ENCODE results near the gene SMIM28. TPM values are rescaled to one million over a fixed set of nuclear protein-coding genes. Genes with fewer than 3 reads are reported as not detected.

Gene SMIM28
- total and polyA plus RNA-seq, 2 donors (not counting 3 experiments of a cell fraction or from before 2014, with no cell fraction given) = not detected

DNA sequence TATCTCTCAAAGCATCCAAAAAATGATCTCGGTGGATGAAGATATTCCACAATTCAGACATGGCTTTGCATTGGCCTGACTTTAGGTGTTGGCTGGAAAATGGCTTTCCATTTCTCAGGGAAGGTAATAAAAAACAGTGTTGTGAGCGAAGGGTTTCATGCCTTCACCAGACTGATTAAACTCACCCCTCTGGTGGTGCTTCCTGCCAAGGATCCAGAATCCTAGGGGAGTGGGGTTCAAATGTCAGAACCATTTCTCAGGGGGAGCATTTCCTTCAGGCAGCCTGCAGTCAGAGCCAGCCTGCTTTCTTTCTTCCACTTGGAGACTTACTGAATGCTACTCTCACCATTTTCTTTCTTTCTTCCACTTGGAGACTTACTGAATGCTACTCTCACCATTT is 45.7 kb upstream of the SMIM28 start:
- Histone ChIP-seq H3K4me2 (ENCODE audit: insufficient read depth, low read length) (no peak overlapping the region), H3K9me1 (replicated peaks; ENCODE audit: control insufficient read depth, extremely low read depth, insufficient read depth, low read length) (no peaks in the 10 kb centered on the region), H3K36me3 (ENCODE audit: control insufficient read depth in 2 of 2, extremely low read depth in 1 of 2, insufficient read depth in 2 of 2, low read length in 2 of 2) (peaks cover 0 to 2% of the 10 kb centered on the region in 2 experiments), H2AFZ (ENCODE audit: low read depth, low read length) (no peak overlapping the region), H3K9me3 (replicated peaks; ENCODE audit: control insufficient read depth, insufficient read depth, low read length) (no peaks in the 10 kb centered on the region), H3K79me2 (ENCODE audit: control insufficient read depth, insufficient read depth, low read length) (no peaks in the 10 kb centered on the region), H4K20me1 (replicated peaks; ENCODE audit: control insufficient read depth, extremely low read depth, insufficient read depth, low read length) (no peaks in the 10 kb centered on the region), H3K9ac (replicated peaks; ENCODE audit: extremely low read depth, insufficient read depth, low read length) (no peak overlapping the region), H3K27me3 (ENCODE audit: control insufficient read depth in 2 of 2, insufficient read depth in 2 of 2, low read length in 2 of 2) (no peaks in the 10 kb centered on the region), H3K4me3 (replicated peaks in 1 of 3; ENCODE audit: insufficient read depth in 1 of 3, low read depth in 1 of 3, low read length in 3 of 3) (no peak overlapping the region), H3K4me1 (ENCODE audit: control insufficient read depth, extremely low read depth, insufficient read depth, low read length) (no peaks in the 10 kb centered on the region), H3K27ac (ENCODE audit: insufficient read depth, low read depth, low read length) (no peak overlapping the region)
- DNase-seq (ENCODE audit: low read depth, low spot score) = no peak
- no peak for FAIRE-seq
- intact Hi-C loops (cut with micrococcal nuclease) = no loop called here
- TF ChIP-seq GATA2 (IDR thresholded peaks at IDR 0.05; ENCODE audit: insufficient read depth, insufficient read length, low read depth, low read length) = no peak
- no peak for TF ChIP-seq MYC (IDR thresholded peaks at IDR 0.05; ENCODE audit: low read depth, low read length)
- TF ChIP-seq EZH2 (IDR thresholded peaks at IDR 0.05; ENCODE audit: borderline replicate concordance, low read depth, low read length, severe bottlenecking) = no peak
- no peak for TF ChIP-seq FOS (IDR thresholded peaks at IDR 0.05; ENCODE audit: borderline replicate concordance, insufficient read depth, low read length)
- no peak for TF ChIP-seq JUN (IDR thresholded peaks at IDR 0.05; ENCODE audit: borderline replicate concordance, insufficient read depth, insufficient read length, low read depth)
- TF ChIP-seq, protein P1, sequence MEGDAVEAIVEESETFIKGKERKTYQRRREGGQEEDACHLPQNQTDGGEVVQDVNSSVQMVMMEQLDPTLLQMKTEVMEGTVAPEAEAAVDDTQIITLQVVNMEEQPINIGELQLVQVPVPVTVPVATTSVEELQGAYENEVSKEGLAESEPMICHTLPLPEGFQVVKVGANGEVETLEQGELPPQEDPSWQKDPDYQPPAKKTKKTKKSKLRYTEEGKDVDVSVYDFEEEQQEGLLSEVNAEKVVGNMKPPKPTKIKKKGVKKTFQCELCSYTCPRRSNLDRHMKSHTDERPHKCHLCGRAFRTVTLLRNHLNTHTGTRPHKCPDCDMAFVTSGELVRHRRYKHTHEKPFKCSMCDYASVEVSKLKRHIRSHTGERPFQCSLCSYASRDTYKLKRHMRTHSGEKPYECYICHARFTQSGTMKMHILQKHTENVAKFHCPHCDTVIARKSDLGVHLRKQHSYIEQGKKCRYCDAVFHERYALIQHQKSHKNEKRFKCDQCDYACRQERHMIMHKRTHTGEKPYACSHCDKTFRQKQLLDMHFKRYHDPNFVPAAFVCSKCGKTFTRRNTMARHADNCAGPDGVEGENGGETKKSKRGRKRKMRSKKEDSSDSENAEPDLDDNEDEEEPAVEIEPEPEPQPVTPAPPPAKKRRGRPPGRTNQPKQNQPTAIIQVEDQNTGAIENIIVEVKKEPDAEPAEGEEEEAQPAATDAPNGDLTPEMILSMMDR (IDR thresholded peaks at IDR 0.05; ENCODE audit: extremely low read depth in 1 of 2, insufficient read depth in 1 of 2, low read depth in 1 of 2, low read length in 2 of 2) = no peak
- no peak for TF ChIP-seq POLR2AphosphoS5 (IDR thresholded peaks at IDR 0.05; ENCODE audit: insufficient read depth, low read depth, low read length)
- no peak for TF ChIP-seq POLR2A (IDR thresholded peaks at IDR 0.05; ENCODE audit: low read depth, low read length)
- TF ChIP-seq, protein P2, sequence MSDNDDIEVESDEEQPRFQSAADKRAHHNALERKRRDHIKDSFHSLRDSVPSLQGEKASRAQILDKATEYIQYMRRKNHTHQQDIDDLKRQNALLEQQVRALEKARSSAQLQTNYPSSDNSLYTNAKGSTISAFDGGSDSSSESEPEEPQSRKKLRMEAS (IDR thresholded peaks at IDR 0.05; ENCODE audit: insufficient read depth, insufficient read length) = no peak
- ChIA-PET POLR2A (no interaction called here), CTCF (no interaction called here)
- dilution Hi-C loops (cut with MboI; ENCODE audit: extremely low pct_ligation_motif_present, low sequenced_read_pairs) = no loop called here
- BruUV-seq (replicated peaks) = no TSS peak
